Measurements from ENCODE around the gene AUTS2.

- TF ChIP-seq GATAD2B (conservative IDR thresholded peaks at IDR 0.05; ENCODE audit: low read depth) = no peak
- TF ChIP-seq ZBTB40 (IDR thresholded peaks at IDR 0.05; ENCODE audit: borderline replicate concordance) = no peak
- TF ChIP-seq CTCF (IDR thresholded peaks at IDR 0.05 in 2 of 3, conservative IDR thresholded peaks at IDR 0.05 in 1 of 3; ENCODE audit: control insufficient read depth in 2 of 3, extremely low read depth in 1 of 3, insufficient read depth in 1 of 3, low read depth in 3 of 3, low read length in 3 of 3) = no peak
- no peak for TF ChIP-seq MTA3 (IDR thresholded peaks at IDR 0.05; ENCODE audit: borderline replicate concordance, low read length)
- TF ChIP-seq SMC3 (IDR thresholded peaks at IDR 0.05; ENCODE audit: borderline replicate concordance, low read length) = no peak
- TF ChIP-seq RAD21 (IDR thresholded peaks at IDR 0.05; ENCODE audit: insufficient read depth, low read depth, low read length) = no peak
- no peak for TF ChIP-seq RFX5 (IDR thresholded peaks at IDR 0.05; ENCODE audit: low read depth, low read length)
- no peak for TF ChIP-seq POLR2AphosphoS5 (IDR thresholded peaks at IDR 0.05; ENCODE audit: low read length)
- no peak for TF ChIP-seq RBBP5 (conservative IDR thresholded peaks at IDR 0.05)
- no peak for TF ChIP-seq NR2F1 (conservative IDR thresholded peaks at IDR 0.05)
- TF ChIP-seq ZNF207 (IDR thresholded peaks at IDR 0.05; ENCODE audit: borderline replicate concordance) = no peak
These were observed 785.7 kb downstream of the AUTS2 start for GRCh38 chr7:70384024-70384423.

Data from GM12878 (cell line).